Measurements from ENCODE around the gene EHD2.

EHD2 gene

DNA sequence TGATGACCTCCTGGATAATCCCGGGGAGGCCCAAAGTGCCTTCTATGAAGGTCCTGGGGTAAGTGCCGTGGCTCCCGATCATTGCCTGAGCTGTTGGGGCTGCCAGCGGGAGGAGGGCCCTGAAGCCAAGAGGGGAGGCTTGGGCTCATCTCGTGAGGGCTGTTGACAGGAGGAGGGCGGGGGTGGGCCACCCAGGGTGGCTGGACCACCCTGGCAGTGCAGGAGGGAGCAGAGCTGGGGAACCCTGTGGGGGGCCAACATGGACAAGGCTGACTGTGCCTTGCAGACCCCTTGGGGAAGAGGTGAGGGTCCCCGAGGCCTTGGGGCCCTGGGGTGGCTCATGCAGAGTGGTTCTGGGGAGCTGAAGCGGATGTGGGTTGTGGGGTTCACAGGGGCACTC, 37.4 kb upstream of the EHD2 start:
- Histone ChIP-seq H3K9me3 (ENCODE audit: severe bottlenecking) (no peaks in the 10 kb centered on the region), H3K4me3 (ENCODE audit: severe bottlenecking) (no peak overlapping the region), H3K4me1 (ENCODE audit: insufficient read depth, poor library complexity, severe bottlenecking) (no peaks in the 10 kb centered on the region), H3K36me3 (ENCODE audit: low read depth) (peaks cover 10% of the 10 kb centered on the region), H3K27me3 (ENCODE audit: insufficient read depth, poor library complexity, severe bottlenecking) (no peaks in the 10 kb centered on the region), H3K27ac (ENCODE audit: poor library complexity, severe bottlenecking) (no peak overlapping the region)
- DNase-seq (ENCODE audit: low spot score) (no peak), ATAC-seq (ENCODE audit: low read depth) (no peak)
- TF ChIP-seq, protein P1, sequence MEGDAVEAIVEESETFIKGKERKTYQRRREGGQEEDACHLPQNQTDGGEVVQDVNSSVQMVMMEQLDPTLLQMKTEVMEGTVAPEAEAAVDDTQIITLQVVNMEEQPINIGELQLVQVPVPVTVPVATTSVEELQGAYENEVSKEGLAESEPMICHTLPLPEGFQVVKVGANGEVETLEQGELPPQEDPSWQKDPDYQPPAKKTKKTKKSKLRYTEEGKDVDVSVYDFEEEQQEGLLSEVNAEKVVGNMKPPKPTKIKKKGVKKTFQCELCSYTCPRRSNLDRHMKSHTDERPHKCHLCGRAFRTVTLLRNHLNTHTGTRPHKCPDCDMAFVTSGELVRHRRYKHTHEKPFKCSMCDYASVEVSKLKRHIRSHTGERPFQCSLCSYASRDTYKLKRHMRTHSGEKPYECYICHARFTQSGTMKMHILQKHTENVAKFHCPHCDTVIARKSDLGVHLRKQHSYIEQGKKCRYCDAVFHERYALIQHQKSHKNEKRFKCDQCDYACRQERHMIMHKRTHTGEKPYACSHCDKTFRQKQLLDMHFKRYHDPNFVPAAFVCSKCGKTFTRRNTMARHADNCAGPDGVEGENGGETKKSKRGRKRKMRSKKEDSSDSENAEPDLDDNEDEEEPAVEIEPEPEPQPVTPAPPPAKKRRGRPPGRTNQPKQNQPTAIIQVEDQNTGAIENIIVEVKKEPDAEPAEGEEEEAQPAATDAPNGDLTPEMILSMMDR (IDR thresholded peaks at IDR 0.05; ENCODE audit: poor library complexity, severe bottlenecking) = no peak

DNA sequence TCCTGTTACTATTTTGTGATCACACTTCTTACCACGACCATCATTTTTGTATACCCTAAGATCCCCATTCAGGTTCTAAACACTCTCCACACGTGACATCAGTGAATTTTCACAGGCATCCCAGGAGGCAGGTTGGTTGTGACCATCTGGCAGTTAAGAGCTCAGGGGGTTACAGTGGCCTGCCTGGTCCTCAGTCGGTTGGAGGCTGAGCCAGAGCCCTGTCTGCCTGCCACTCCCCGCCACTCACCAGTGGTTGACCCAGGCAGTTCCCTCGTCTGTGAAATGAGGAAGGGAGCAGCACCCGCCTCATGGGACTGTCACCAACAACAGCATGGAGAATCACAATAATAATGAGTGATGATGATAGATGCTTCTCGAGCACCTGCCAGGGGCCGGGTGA, 36.4 kb upstream of the EHD2 start:
- Histone ChIP-seq H3K4me3 (ENCODE audit: severe bottlenecking) (no peak overlapping the region), H3K27me3 (ENCODE audit: insufficient read depth, poor library complexity, severe bottlenecking) (no peaks in the 10 kb centered on the region), H3K9me3 (ENCODE audit: severe bottlenecking) (no peaks in the 10 kb centered on the region), H3K27ac (ENCODE audit: poor library complexity, severe bottlenecking) (no peak overlapping the region), H3K36me3 (ENCODE audit: low read depth) (peaks cover 10% of the 10 kb centered on the region), H3K4me1 (ENCODE audit: insufficient read depth, poor library complexity, severe bottlenecking) (no peaks in the 10 kb centered on the region)
- DNase-seq (ENCODE audit: low spot score) = no peak
- ATAC-seq (ENCODE audit: low read depth) = no peak
- TF ChIP-seq, protein P1 (IDR thresholded peaks at IDR 0.05; ENCODE audit: poor library complexity, severe bottlenecking) = no peak

DNA sequence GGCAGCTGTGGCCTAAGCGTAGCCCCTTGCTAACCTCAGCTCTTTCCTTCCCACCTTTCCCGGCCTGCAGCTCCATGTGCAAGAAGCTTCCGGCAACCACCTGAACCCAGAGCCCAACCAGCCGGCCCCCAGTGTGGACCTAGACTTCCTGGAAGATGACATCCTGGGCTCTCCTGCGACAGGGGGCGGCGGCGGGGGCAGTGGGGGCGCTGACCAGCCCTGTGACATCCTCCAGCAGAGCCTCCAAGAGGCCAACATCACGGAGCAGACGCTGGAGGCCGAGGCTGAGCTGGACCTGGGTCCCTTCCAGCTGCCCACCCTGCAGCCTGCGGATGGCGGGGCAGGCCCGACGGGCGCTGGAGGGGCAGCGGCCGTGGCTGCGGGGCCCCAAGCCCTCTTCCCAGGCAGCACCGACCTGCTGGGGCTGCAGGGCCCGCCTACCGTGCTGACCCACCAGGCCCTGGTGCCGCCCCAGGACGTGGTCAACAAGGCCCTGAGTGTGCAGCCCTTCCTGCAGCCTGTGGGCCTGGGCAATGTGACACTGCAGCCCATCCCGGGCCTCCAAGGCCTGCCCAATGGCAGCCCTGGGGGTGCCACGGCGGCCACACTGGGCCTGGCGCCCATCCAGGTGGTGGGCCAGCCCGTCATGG, 33.8 kb upstream of the EHD2 start:
- Histone ChIP-seq H3K9me3 (ENCODE audit: severe bottlenecking) (no peaks in the 10 kb centered on the region), H3K4me3 (ENCODE audit: severe bottlenecking) (no peak overlapping the region), H3K27me3 (ENCODE audit: insufficient read depth, poor library complexity, severe bottlenecking) (no peaks in the 10 kb centered on the region), H3K27ac (ENCODE audit: poor library complexity, severe bottlenecking) (no peak overlapping the region), H3K36me3 (ENCODE audit: low read depth) (peaks cover 10% of the 10 kb centered on the region; the same call in 1 of the 2 replicates), H3K4me1 (ENCODE audit: insufficient read depth, poor library complexity, severe bottlenecking) (no peaks in the 10 kb centered on the region)
- TF ChIP-seq, protein P1 (IDR thresholded peaks at IDR 0.05; ENCODE audit: poor library complexity, severe bottlenecking) = no peak
- no peak for ATAC-seq (ENCODE audit: low read depth)
- no peak for DNase-seq (ENCODE audit: low spot score)

DNA sequence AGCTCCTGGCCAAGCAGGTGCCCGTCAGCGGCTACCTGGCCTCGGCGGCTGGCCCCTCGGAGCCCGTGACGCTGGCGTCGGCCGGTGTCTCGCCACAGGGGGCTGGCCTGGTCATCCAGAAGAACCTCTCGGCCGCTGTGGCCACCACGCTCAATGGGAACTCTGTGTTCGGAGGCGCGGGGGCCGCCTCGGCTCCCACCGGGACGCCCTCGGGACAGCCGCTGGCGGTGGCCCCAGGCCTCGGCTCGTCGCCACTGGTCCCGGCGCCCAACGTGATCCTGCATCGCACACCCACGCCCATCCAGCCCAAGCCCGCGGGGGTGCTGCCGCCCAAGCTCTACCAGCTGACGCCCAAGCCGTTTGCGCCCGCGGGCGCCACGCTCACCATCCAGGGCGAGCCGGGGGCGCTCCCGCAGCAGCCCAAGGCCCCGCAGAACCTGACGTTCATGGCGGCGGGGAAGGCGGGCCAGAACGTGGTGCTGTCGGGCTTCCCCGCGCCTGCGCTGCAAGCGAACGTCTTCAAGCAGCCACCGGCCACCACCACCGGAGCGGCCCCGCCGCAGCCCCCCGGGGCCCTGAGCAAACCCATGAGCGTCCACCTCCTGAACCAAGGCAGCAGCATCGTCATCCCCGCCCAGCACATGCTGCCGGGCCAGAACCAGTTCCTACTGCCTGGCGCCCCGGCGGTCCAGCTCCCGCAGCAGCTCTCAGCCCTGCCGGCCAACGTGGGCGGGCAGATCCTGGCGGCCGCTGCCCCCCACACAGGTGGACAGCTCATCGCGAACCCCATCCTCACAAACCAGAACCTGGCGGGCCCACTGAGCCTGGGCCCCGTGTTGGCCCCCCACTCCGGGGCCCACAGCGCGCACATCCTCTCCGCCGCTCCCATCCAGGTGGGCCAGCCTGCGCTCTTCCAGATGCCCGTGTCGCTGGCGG, 33.0 kb upstream of the EHD2 start:
- Histone ChIP-seq H3K4me3 (ENCODE audit: severe bottlenecking) (no peak overlapping the region), H3K36me3 (ENCODE audit: low read depth) (peaks cover 10% of the 10 kb centered on the region; the same call in 1 of the 2 replicates), H3K9me3 (ENCODE audit: severe bottlenecking) (no peaks in the 10 kb centered on the region), H3K27ac (ENCODE audit: poor library complexity, severe bottlenecking) (no peak overlapping the region), H3K4me1 (ENCODE audit: insufficient read depth, poor library complexity, severe bottlenecking) (no peaks in the 10 kb centered on the region), H3K27me3 (ENCODE audit: insufficient read depth, poor library complexity, severe bottlenecking) (no peaks in the 10 kb centered on the region)
- ATAC-seq (ENCODE audit: low read depth) = no peak
- DNase-seq (ENCODE audit: low spot score) = no peak
- TF ChIP-seq, protein P1 (IDR thresholded peaks at IDR 0.05; ENCODE audit: poor library complexity, severe bottlenecking) = no peak

All from RWPE2 (cell line).